HepG2 (cell line): Measurements from ENCODE around the gene RMI1. TPM values are rescaled to one million over a fixed set of nuclear protein-coding genes. Genes with fewer than 3 reads are reported as not detected.

ENCODE experiments used
- ATAC-seq: fragments of 200-7000 bp; cut with Tn5 transposase; 3 replicates; pipeline ENCODE4 v1.9.1; 2020; ENCODE audit warnings: mild to moderate bottlenecking, moderate library complexity
- BruUV-seq: library from RNA; stranded (reverse); fragments of 400-500 nt; replicated peaks from 2 replicates; lab custom pipeline; 2021; lab: Mats Ljungman, UMichigan
- CTCF ChIA-PET: fragments of 300-600 bp; formaldehyde crosslinking; extraction: SDS; loops from one replicate; lab custom pipeline; 2021; ENCODE audit warnings: low total read pairs, inconsistent platforms, low intra/inter-chr PET ratio; lab: Yijun Ruan, JAX
- POLR2A ChIA-PET: fragments of 350-600 bp; sonication (Branson Sonifier 250); formaldehyde crosslinking; loops from one replicate; lab custom pipeline; 2020; ENCODE audit warnings: antibody characterized with exemption, inconsistent platforms; lab: Yijun Ruan, JAX
- DNase-seq: peaks from one replicate; pipeline ENCODE4 v3.0.0-alpha.2; 2015; ENCODE audit warnings: low spot score
- FAIRE-seq: peaks from 3 replicates; lab custom pipeline; 2011; peaks lifted over from hg19 to GRCh38; lab: Jason Lieb, UNC
- H2AFZ ChIP-seq: one replicate; pipeline ENCODE4 v1.6.1; 2011; ENCODE audit warnings: low read length, inconsistent platforms
- H3K27ac ChIP-seq: fragments of 300-600 bp; 3 replicates; pipeline ENCODE4 v1.8.0; 2011; ENCODE audit warnings: mixed run types, mild to moderate bottlenecking, mixed read lengths, low read length, inconsistent platforms; ENCODE audit not compliant: insufficient read depth; ENCODE audit errors: extremely low read length
- H3K27me3 ChIP-seq, 2 experiments: fragments of 200-600 bp in 1 of 2; 2 replicates in 1 of 2; 3 replicates in 1 of 2; pipeline versions ENCODE4 v1.6.0 to v1.8.0; 2011; ENCODE audit warnings: low read length in 2 of 2, mild to moderate bottlenecking in 2 of 2, moderate library complexity in 2 of 2, inconsistent platforms in 1 of 2; ENCODE audit not compliant: insufficient read depth in 2 of 2, control insufficient read depth in 1 of 2
- H3K36me3 ChIP-seq, 2 experiments: fragments of 200-600 bp in 1 of 2; replicated peaks in 1 of 2; 2 replicates in 1 of 2; 3 replicates in 1 of 2; pipeline versions ENCODE4 v1.5.1 to v1.8.0; 2011; ENCODE audit warnings: low read length in 2 of 2, inconsistent platforms in 1 of 2; ENCODE audit not compliant: insufficient read depth in 2 of 2, control insufficient read depth in 1 of 2
- H3K4me1 ChIP-seq: 2 replicates; pipeline ENCODE4 v1.5.1; 2012; ENCODE audit warnings: low read length, inconsistent platforms; ENCODE audit not compliant: insufficient read depth
- H3K4me2 ChIP-seq: 2 replicates; pipeline ENCODE4 v1.6.0; 2011; ENCODE audit warnings: low read depth, low read length, inconsistent platforms
- H3K4me3 ChIP-seq, 3 experiments: fragments of 200-600 bp in 1 of 3; sonication (generic), shearing (Covaris generic) in 1 of 3; replicated peaks in 1 of 3; 2 replicates each; pipeline ENCODE4 v1.5.1; 2011 to 2016; ENCODE audit warnings: low read length in 3 of 3, inconsistent platforms in 2 of 3, low read depth in 2 of 3, mild to moderate bottlenecking in 2 of 3, control low read depth in 1 of 3, mixed read lengths in 1 of 3; ENCODE audit not compliant: insufficient read depth in 1 of 3
- H3K79me2 ChIP-seq: one replicate; pipeline ENCODE4 v1.6.1; 2011; ENCODE audit warnings: low read length, inconsistent platforms; ENCODE audit not compliant: insufficient read depth
- H3K9ac ChIP-seq: 2 replicates; pipeline ENCODE4 v1.6.0; 2011; ENCODE audit warnings: mild to moderate bottlenecking, low read depth, low read length, inconsistent platforms; ENCODE audit not compliant: insufficient read depth
- H3K9me3 ChIP-seq: 2 replicates; pipeline ENCODE4 v1.5.1; 2012; ENCODE audit warnings: mild to moderate bottlenecking, low read length
- H4K20me1 ChIP-seq: 2 replicates; pipeline ENCODE4 v1.6.0; 2011; ENCODE audit warnings: inconsistent platforms, mild to moderate bottlenecking, low read length, moderate library complexity; ENCODE audit not compliant: insufficient read depth
- AGO2 ChIP-seq: fragments of 200-400 bp; formaldehyde crosslinking; optimal IDR thresholded peaks from 2 replicates; pipeline ENCODE3; 2017; ENCODE audit warnings: mild to moderate bottlenecking, low read depth, low read length, moderate library complexity
- ASH2L ChIP-seq: fragments of 300-600, 200-600 bp; sonication (generic); IDR thresholded peaks from 2 replicates; pipeline ENCODE4 v1.7.0; 2017; ENCODE audit warnings: low read depth, mild to moderate bottlenecking, moderate library complexity, mixed read lengths, low read length; ENCODE audit not compliant: insufficient read length
- BRCA1 ChIP-seq: sonication (generic); formaldehyde crosslinking; IDR thresholded peaks from 2 replicates; pipeline ENCODE4 v1.4.0; 2020; ENCODE audit warnings: missing genetic modification reagents
- POLR2G ChIP-seq: fragments of 200-400 bp; formaldehyde crosslinking; IDR thresholded peaks from 2 replicates; pipeline ENCODE4 v1.6.1; 2018; ENCODE audit warnings: mild to moderate bottlenecking, low read depth, low read length, moderate library complexity
- RBFOX2 ChIP-seq: fragments of 200-400 bp; formaldehyde crosslinking; IDR thresholded peaks from 2 replicates; pipeline ENCODE4 v1.6.1; 2017; ENCODE audit warnings: low read depth, mild to moderate bottlenecking, low read length
- RBM22 ChIP-seq: fragments of 200-400 bp; formaldehyde crosslinking; optimal IDR thresholded peaks from 2 replicates; pipeline ENCODE3; 2017; ENCODE audit warnings: mild to moderate bottlenecking, low read length, moderate library complexity
- STAG1 ChIP-seq: sonication (generic); formaldehyde crosslinking; IDR thresholded peaks from 2 replicates; pipeline ENCODE4 v1.4.0; 2020; ENCODE audit warnings: missing genetic modification reagents
- ZNF276 ChIP-seq: sonication (generic); formaldehyde crosslinking; IDR thresholded peaks from 2 replicates; pipeline ENCODE4 v1.4.0; 2020; ENCODE audit warnings: mild to moderate bottlenecking, low read depth, missing genetic modification reagents
- WGBS: methylation state at CpG from one replicate; pipeline ENCODE4 v1.1.6; 2017; ENCODE audit warnings: low lambda C conversion rate; 5-methylcytosine and 5-hydroxymethylcytosine counted together
- in situ Hi-C: cut with HindIII; loops from 2 replicates; pipeline ENCODE4 v1.10.0; 2017; ENCODE audit warnings: low pct_unique_long_range_greater_than_20kb; ENCODE audit not compliant: extremely low pct_ligation_motif_present
- intact Hi-C: fragments of 100-400 bp; cut with micrococcal nuclease; formaldehyde crosslinking; loops from one replicate; pipeline ENCODE4 v1.10.0; 2022; ENCODE audit not compliant: unreplicated experiment
- polyA plus RNA-seq, 8 experiments: library from polyadenylated mRNA; depleted of rRNA in 3 of 8; stranded (reverse) in 7 of 8; unstranded in 1 of 8; fragments of >200 nt; fragmentation: Illumina TruSeq in 4 of 8; extraction: Trizol in 4 of 8; gene quantifications; 2 replicates each; pipeline versions ENCODE4 v1.2.1 to v1.2.3, GENCODE V29; 2011 to 2016; ENCODE audit warnings: low read depth in 4 of 8, missing spikeins in 1 of 8, mixed read lengths in 1 of 8; ENCODE audit not compliant: insufficient read depth in 1 of 8
- total RNA-seq, 5 experiments: library from RNA; depleted of rRNA; stranded (reverse); fragments of >200 nt; fragmentation: Illumina TruSeq; extraction: Trizol; gene quantifications; 2 replicates each; pipeline ENCODE4 v1.2.3, GENCODE V29; 2016; ENCODE audit warnings: low read depth in 1 of 5
- TF ChIP-seq, protein P1 (sequence below): sonication (generic); formaldehyde crosslinking; conservative IDR thresholded peaks from 2 replicates; pipeline ENCODE4 v1.4.0; 2020; ENCODE audit warnings: missing genetic modification reagents

RMI1 gene
- total and polyA plus RNA-seq, 2 of the 13 experiments (the other 11 are each of a cell fraction or from before 2014, with no cell fraction given), result 0.54 to 3.7 TPM

DNA sequence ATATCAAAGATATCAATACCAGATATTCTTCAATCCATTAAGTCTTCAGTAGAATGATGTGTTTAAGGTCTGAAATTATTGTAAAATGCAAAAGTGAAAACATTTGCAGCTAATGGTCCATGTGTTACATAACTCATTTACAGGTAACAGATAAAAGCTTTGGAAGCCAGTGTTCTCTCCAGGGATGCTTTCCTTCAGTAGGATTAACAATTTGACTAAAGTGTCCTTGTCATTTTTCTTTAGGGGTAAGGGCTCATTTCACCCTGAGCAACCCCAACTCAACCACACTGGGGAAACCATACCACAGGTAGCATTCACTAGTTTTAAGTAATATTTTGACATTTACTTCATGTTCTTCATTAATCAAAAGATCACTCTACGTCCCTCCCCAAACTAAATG, 13.5 kb upstream of the RMI1 start:
- intact Hi-C loops, result no loop called here
- peaks cover 13% of the 10 kb centered on the region for H4K20me1 ChIP-seq
- no peaks in the 10 kb centered on the region for H3K27me3 ChIP-seq
- CTCF ChIA-PET, result no interaction called here
- H3K4me1 ChIP-seq, result peaks cover 4% of the 10 kb centered on the region
- no peak overlapping the region for H3K9ac ChIP-seq
- 97% methylated on average over 1 of the region's 1 CpG for WGBS
- POLR2A ChIA-PET, result interaction anchor here (1.8 to 2.1 kb wide), 2 partner anchors 11 to 13 kb away, joined by 5 to 14 read pairs; partner anchors contain the start of genes HNRNPK and RMI1
- no TSS peak for BruUV-seq
- TF ChIP-seq AGO2 (peak; percentile 59), BRCA1 (CRISPR knock-in tag) (no peak), STAG1 (CRISPR knock-in tag) (no peak), ZNF276 (CRISPR knock-in tag) (no peak), ASH2L (peak; percentile 3), POLR2G (peak; percentile 59; the same call in 1 of the 2 replicates), RBFOX2 (peak; percentile 30; the same call in 1 of the 2 replicates), RBM22 (peak; percentile 91)
- TF ChIP-seq, protein P1, sequence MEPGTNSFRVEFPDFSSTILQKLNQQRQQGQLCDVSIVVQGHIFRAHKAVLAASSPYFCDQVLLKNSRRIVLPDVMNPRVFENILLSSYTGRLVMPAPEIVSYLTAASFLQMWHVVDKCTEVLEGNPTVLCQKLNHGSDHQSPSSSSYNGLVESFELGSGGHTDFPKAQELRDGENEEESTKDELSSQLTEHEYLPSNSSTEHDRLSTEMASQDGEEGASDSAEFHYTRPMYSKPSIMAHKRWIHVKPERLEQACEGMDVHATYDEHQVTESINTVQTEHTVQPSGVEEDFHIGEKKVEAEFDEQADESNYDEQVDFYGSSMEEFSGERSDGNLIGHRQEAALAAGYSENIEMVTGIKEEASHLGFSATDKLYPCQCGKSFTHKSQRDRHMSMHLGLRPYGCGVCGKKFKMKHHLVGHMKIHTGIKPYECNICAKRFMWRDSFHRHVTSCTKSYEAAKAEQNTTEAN (CRISPR knock-in tag), result no peak
- TF ChIP-seq, all 625 proteins: peak for 5
- Histone ChIP-seq H2AFZ (no peak overlapping the region), H3K4me3 (no peak overlapping the region), H3K4me2 (no peak overlapping the region), H3K27ac (no peak overlapping the region), H3K9me3 (no peaks in the 10 kb centered on the region), H3K36me3 (peaks cover 5 to 38% of the 10 kb centered on the region in 2 experiments), H3K79me2 (peaks cover 2% of the 10 kb centered on the region)
- no peak for DNase-seq
- in situ Hi-C loops, result no loop called here
- no peak for ATAC-seq
- FAIRE-seq, result no peak
